Keratinocyte (primary cell): ENCODE results near the gene PAAF1.

Experiments used
- CTCF ChIP-seq, 3 experiments: IDR thresholded peaks in 1 of 3; conservative IDR thresholded peaks in 1 of 3; optimal IDR thresholded peaks in 1 of 3; 2 replicates in 2 of 3; 3 replicates in 1 of 3; pipeline versions ENCODE3 to v1.5.1; 2011; ENCODE audit warnings: low read length in 3 of 3, mild to moderate bottlenecking in 3 of 3, moderate library complexity in 2 of 3, control low read depth in 1 of 3, inconsistent platforms in 1 of 3; ENCODE audit not compliant: insufficient read depth in 2 of 3; ENCODE audit errors: extremely low read depth in 1 of 3
- EZH2 ChIP-seq: IDR thresholded peaks from one replicate; pipeline ENCODE4 v1.6.1; 2012; ENCODE audit warnings: inconsistent platforms, mild to moderate bottlenecking, low read length, moderate library complexity

GRCh38 chr11:73875380-73875779, 1.4 kb upstream of the PAAF1 start:
- TF ChIP-seq CTCF (optimal IDR thresholded peaks at IDR 0.05 in 1 of 3, IDR thresholded peaks at IDR 0.05 in 1 of 3, conservative IDR thresholded peaks at IDR 0.05 in 1 of 3; ENCODE audit: extremely low read depth in 1 of 3, insufficient read depth in 2 of 3, low read length in 3 of 3) = no peak
- no peak for TF ChIP-seq EZH2
